Body of pancreas (tissue), 4 donors: ENCODE results near the gene CAMTA1. TPM values are rescaled to one million over a fixed set of nuclear protein-coding genes. Genes with fewer than 3 reads are reported as not detected.
A peak's percentile ranks its signal among the peaks of the same experiment; 100 is the strongest.
"Not testable (repeated sequence)": the region's sequence is repeated elsewhere in the genome, so short reads cannot be mapped to it uniquely, and the experiment has no call there.

Source experiments
- ATAC-seq: fragments of 150-250 bp; one replicate; pipeline ENCODE4 v1.9.1; 2016
- DNase-seq, 4 donors: peaks; one replicate each; pipeline ENCODE4 v3.0.0-alpha.2; 2019
- H3K27ac ChIP-seq, 4 donors: fragments of 200-600 bp; sonication (generic); 1 replicate in 3 of 4; 2 replicates in 1 of 4; pipeline versions ENCODE4 v1.5.1 to v1.6.1; 2016 to 2019; ENCODE audit warnings: mild to moderate bottlenecking in 1 of 4, mixed read lengths in 1 of 4, moderate library complexity in 1 of 4
- H3K27me3 ChIP-seq, 2 donors: fragments of 200-600 bp; sonication (generic); one replicate each; pipeline ENCODE4 v1.6.0; 2016; ENCODE audit warnings: mild to moderate bottlenecking in 1 of 2
- H3K36me3 ChIP-seq, 2 donors: fragments of 200-600 bp; sonication (generic); replicated peaks in 1 of 2; 2 replicates each; pipeline ENCODE4 v1.5.1; 2016; ENCODE audit warnings: low read depth in 2 of 2; ENCODE audit not compliant: insufficient read depth in 1 of 2
- H3K4me1 ChIP-seq: fragments of 200-600 bp; sonication (generic); one replicate; pipeline ENCODE4 v1.6.0; 2016
- H3K4me3 ChIP-seq, 2 donors: fragments of 200-600 bp; sonication (generic); 1 replicate in 1 of 2; 2 replicates in 1 of 2; pipeline ENCODE4 v1.5.1; 2016 to 2019
- H3K9me3 ChIP-seq, 3 donors: fragments of 200-600 bp; sonication (generic); 1 replicate in 2 of 3; 2 replicates in 1 of 3; pipeline ENCODE4 v1.5.1; 2016
- CTCF ChIP-seq, 7 experiments: fragments of 450-650 bp in 4 of 7; fragments of 200-600 bp in 3 of 7; sonication (generic) in 3 of 7; IDR thresholded peaks; one replicate each; pipeline ENCODE4 v1.5.1; 2016 to 2019; ENCODE audit warnings: antibody characterized with exemption in 7 of 7
- POLR2A ChIP-seq, 3 donors: fragments of 450-650 bp; IDR thresholded peaks; one replicate each; pipeline ENCODE4 v1.6.1; 2016; ENCODE audit warnings: antibody characterized with exemption in 3 of 3, mild to moderate bottlenecking in 2 of 3
- WGBS, 2 donors: methylation state at CpG; one replicate each; pipeline ENCODE4 v1.1.5; 2017; 5-methylcytosine and 5-hydroxymethylcytosine counted together
- intact Hi-C: fragments of 100-400 bp; cut with DNase I; formaldehyde crosslinking; loops from one replicate; pipeline ENCODE4 v1.15.1; 2023
- total RNA-seq, 2 donors: library from RNA; depleted of rRNA; stranded (reverse); fragments of >200 nt; gene quantifications; one replicate each; pipeline ENCODE4 v1.1.0, GENCODE V29; 2016

The CAMTA1 gene
- total RNA-seq, 2 donors from 2014 or later, result 36.3 to 59.7 TPM

DNA sequence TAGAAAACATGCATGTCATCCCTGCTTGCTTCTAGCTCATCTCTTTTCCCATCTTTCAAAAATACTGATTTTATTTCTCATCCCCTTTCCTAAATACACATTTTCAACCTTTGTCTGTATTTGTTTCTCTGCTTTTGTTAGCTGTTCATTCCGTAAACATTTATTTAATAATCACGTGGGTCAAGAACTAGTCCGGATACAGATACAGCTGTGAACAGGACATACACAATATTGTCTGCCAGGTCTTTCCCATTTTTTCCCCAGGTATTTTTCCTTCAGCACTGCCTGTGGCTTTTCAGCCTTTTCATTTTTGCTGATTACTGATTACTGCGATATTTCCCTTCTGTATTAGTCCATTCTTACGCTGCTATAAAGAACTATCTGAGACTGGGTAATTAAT is 1004.6 kb downstream of the CAMTA1 start:
- ATAC-seq (no peak), DNase-seq (no peak)
- H3K27me3 ChIP-seq, result no peaks in the 10 kb centered on the region
- H3K36me3 ChIP-seq, result no peaks in the 10 kb centered on the region
- H3K27ac ChIP-seq, result no peak overlapping the region
- peaks cover 0 to 9% (median 0%) of the 10 kb centered on the region in 3 donors for H3K9me3 ChIP-seq
- no peak for TF ChIP-seq CTCF (IDR thresholded peaks at IDR 0.05)
- TF ChIP-seq POLR2A (IDR thresholded peaks at IDR 0.05), result no peak
- no peak overlapping the region for H3K4me3 ChIP-seq
- H3K4me1 ChIP-seq, result peaks cover 24% of the 10 kb centered on the region
- intact Hi-C loops, result no loop called here
- WGBS, 2 donors, result 67 to 71% methylated on average over 5 of the region's 5 CpGs

DNA sequence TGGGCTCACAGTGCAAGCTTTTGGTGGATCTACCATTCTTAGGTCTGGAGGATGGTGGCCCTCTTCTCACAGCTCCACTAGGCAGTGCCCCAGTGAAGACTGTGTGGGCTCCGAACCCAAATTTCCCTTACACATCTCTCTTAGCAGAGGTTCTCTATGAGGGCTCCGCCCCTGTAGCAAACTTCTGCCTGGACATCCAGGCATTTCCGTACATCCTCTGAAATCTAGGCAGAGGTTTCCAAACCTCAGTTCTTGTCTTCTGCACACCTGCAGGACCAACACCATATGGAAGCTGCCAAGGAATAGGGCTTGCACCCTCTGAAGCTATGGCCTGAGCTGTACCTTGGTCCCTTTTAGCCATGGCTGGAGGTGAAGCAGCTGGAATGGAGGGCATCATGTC is 1005.8 kb downstream of the CAMTA1 start:
- H3K27ac ChIP-seq, ATAC-seq, H3K4me3 ChIP-seq, H3K27me3 ChIP-seq, DNase-seq, H3K36me3 ChIP-seq, intact Hi-C loops, H3K9me3 ChIP-seq: not testable (repeated sequence)
- 94 to 98% methylated on average over 3 of the region's 3 CpGs for WGBS, 2 donors
- peaks cover 14% of the 10 kb centered on the region for H3K4me1 ChIP-seq

- TF ChIP-seq POLR2A (IDR thresholded peaks at IDR 0.05) (no peak), CTCF (IDR thresholded peaks at IDR 0.05) (no peak)
- WGBS, 2 donors, result 83 to 86% methylated on average over 12 of the region's 12 CpGs
- H3K36me3 ChIP-seq, result peaks cover 0 to 7% of the 10 kb centered on the region in 2 donors
- DNase-seq (no peak), ATAC-seq (no peak)
- intact Hi-C loops, result no loop called here
- H3K4me3 ChIP-seq, result no peak overlapping the region
- H3K27ac ChIP-seq, result no peak overlapping the region
- no peaks in the 10 kb centered on the region for H3K27me3 ChIP-seq
- no peaks in the 10 kb centered on the region for H3K4me1 ChIP-seq
- H3K9me3 ChIP-seq, result peaks cover 0 to 9% (median 0%) of the 10 kb centered on the region in 3 donors
These were observed 1010.2 kb downstream of the CAMTA1 start for GRCh38 chr1:7795406-7795805.

GRCh38 chr1:7805460-7805859 is 1020.2 kb downstream of the CAMTA1 start:
- H3K4me3 ChIP-seq, result no peak overlapping the region
- no peak for ATAC-seq
- no peaks in the 10 kb centered on the region for H3K4me1 ChIP-seq
- no peaks in the 10 kb centered on the region for H3K9me3 ChIP-seq
- H3K27ac ChIP-seq, result no peak overlapping the region
- WGBS, 2 donors, result 80 to 88% methylated on average over 9 of the region's 9 CpGs
- intact Hi-C loops, result no loop called here
- DNase-seq, result no peak
- H3K36me3 ChIP-seq, result peaks cover 4 to 20% of the 10 kb centered on the region in 2 donors
- TF ChIP-seq CTCF (IDR thresholded peaks at IDR 0.05) (no peak), POLR2A (IDR thresholded peaks at IDR 0.05) (no peak)
- no peaks in the 10 kb centered on the region for H3K27me3 ChIP-seq

DNA sequence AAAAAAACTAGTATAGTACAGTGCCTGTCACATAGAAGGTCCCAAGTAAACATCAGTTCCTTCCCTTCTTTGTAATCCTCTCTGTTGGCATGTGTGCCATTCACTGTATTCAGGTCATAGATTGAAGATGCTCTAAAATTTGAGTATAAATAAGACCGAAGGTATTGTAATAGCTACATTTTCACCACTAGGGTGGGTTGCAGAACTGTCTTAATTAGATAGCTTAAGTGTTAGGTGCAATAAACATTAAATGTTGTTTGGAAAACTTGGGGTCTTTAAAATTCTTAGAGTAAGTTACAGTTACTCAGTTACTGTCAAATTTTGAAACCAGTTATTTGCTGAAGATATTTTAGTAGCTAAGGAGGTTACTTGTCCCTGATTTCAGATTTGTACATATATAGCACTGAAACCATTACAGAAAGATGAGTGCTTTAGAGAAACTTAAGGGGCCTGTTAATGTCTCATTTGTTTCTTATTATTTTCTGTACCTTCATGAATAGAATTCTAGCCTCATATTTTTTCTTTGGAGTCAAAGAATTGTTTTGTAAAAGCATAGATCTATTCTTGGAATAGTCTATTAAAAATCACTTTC is 1023.1 kb downstream of the CAMTA1 start:
- no peaks in the 10 kb centered on the region for H3K4me1 ChIP-seq
- WGBS, 2 donors, result 43 to 48% methylated on average over 1 of the region's 1 CpG
- no peak overlapping the region for H3K4me3 ChIP-seq
- H3K27ac ChIP-seq, result no peak overlapping the region
- H3K36me3 ChIP-seq, result peaks cover 0 to 29% of the 10 kb centered on the region in 2 donors
- intact Hi-C loops, result no loop called here
- no peaks in the 10 kb centered on the region for H3K27me3 ChIP-seq
- no peak for TF ChIP-seq POLR2A (IDR thresholded peaks at IDR 0.05)
- TF ChIP-seq CTCF (IDR thresholded peaks at IDR 0.05), result peak in 5 of 7 experiments; percentile 21 to 42 (median 26)
- ATAC-seq (no peak), DNase-seq (no peak)
- no peaks in the 10 kb centered on the region for H3K9me3 ChIP-seq
